B cell (primary cell): ENCODE results near the gene PTPN1. TPM values are rescaled to one million over a fixed set of nuclear protein-coding genes. Genes with fewer than 3 reads are reported as not detected.

Experiments
- ATAC-seq: fragments of 200-7000 bp; cut with Tn5 transposase; one replicate; pipeline ENCODE4 v1.10.0; 2021; ENCODE audit warnings: low read depth, mild to moderate bottlenecking, moderate number of reproducible peaks, moderate library complexity
- CTCF ChIA-PET: fragments of 350-600 bp; sonication (Branson Sonifier 250); formaldehyde crosslinking; loops from one replicate; lab custom pipeline; 2021; ENCODE audit warnings: antibody characterized with exemption, inconsistent platforms; lab: Charles Lee
- POLR2A ChIA-PET: fragments of 350-600 bp; sonication (Branson Sonifier 250); formaldehyde crosslinking; loops from one replicate; lab custom pipeline; 2021; ENCODE audit warnings: antibody characterized with exemption; lab: Charles Lee
- DNase-seq: peaks from one replicate; pipeline ENCODE4 v3.0.0; 2013
- H2AFZ ChIP-seq: 2 replicates; pipeline ENCODE4 v1.6.1; 2012; ENCODE audit warnings: mild to moderate bottlenecking, low read depth, low read length; ENCODE audit not compliant: insufficient read depth, poor library complexity, severe bottlenecking
- H3K27ac ChIP-seq, 2 donors: 1 replicate in 1 of 2; 2 replicates in 1 of 2; pipeline ENCODE4 v1.5.1; 2012 to 2013; ENCODE audit warnings: low read length in 2 of 2, mild to moderate bottlenecking in 2 of 2, moderate library complexity in 1 of 2
- H3K27me3 ChIP-seq, 4 experiments: fragments of 200-600 bp in 1 of 4; sonication (generic) in 1 of 4; replicated peaks in 1 of 4; 1 replicate in 2 of 4; 2 replicates in 2 of 4; pipeline versions ENCODE4 v1.6.1 to v1.7.0; 2013 to 2016; ENCODE audit warnings: low read length in 3 of 4, mild to moderate bottlenecking in 2 of 4, mixed read lengths in 1 of 4, moderate library complexity in 1 of 4; ENCODE audit not compliant: insufficient read depth in 4 of 4, control insufficient read depth in 3 of 4; ENCODE audit errors: control extremely low read depth in 1 of 4
- H3K36me3 ChIP-seq, 2 experiments: replicated peaks in 1 of 2; 1 replicate in 1 of 2; 2 replicates in 1 of 2; pipeline versions ENCODE4 v1.6.1 to v1.7.1; 2013; ENCODE audit warnings: low read length in 1 of 2; ENCODE audit not compliant: insufficient read depth in 2 of 2, control insufficient read depth in 1 of 2; ENCODE audit errors: control extremely low read depth in 1 of 2, extremely low read depth in 1 of 2
- H3K4me1 ChIP-seq, 2 donors: fragments of 200-600 bp in 1 of 2; sonication (generic) in 1 of 2; 1 replicate in 1 of 2; 2 replicates in 1 of 2; pipeline versions ENCODE4 v1.5.1 to v1.6.1; 2013 to 2017; ENCODE audit warnings: low read length in 2 of 2; ENCODE audit not compliant: control insufficient read depth in 2 of 2, insufficient read depth in 2 of 2
- H3K4me2 ChIP-seq: replicated peaks from 2 replicates; pipeline ENCODE3; 2012; ENCODE audit warnings: mild to moderate bottlenecking, low read depth, low read length; ENCODE audit not compliant: poor library complexity, severe bottlenecking
- H3K4me3 ChIP-seq, 5 experiments: fragments of 200-600 bp in 1 of 5; sonication (generic) in 1 of 5; 1 replicate in 3 of 5; 2 replicates in 2 of 5; pipeline versions ENCODE4 v1.5.1 to v1.7.0; 2011 to 2016; ENCODE audit warnings: low read length in 4 of 5, mild to moderate bottlenecking in 4 of 5, low read depth in 2 of 5, control low read depth in 1 of 5, moderate library complexity in 1 of 5; ENCODE audit not compliant: insufficient read depth in 1 of 5; ENCODE audit errors: control extremely low read depth in 1 of 5, extremely low read depth in 1 of 5
- H3K79me2 ChIP-seq: fragments of 200-600 bp; sonication (generic); one replicate; pipeline ENCODE4 v1.6.0; 2016; ENCODE audit warnings: low read length; ENCODE audit not compliant: control insufficient read depth, insufficient read depth
- H3K9ac ChIP-seq: fragments of 200-600 bp; sonication (generic); 2 replicates; pipeline ENCODE4 v1.6.1; 2017; ENCODE audit warnings: mild to moderate bottlenecking, low read length, moderate library complexity
- H3K9me3 ChIP-seq, 3 donors: one replicate each; pipeline versions ENCODE4 v1.6.1 to v1.7.1; 2013; ENCODE audit warnings: low read length in 2 of 3; ENCODE audit not compliant: control insufficient read depth in 2 of 3, insufficient read depth in 1 of 3; ENCODE audit errors: control extremely low read depth in 1 of 3
- H4K20me1 ChIP-seq: 2 replicates; pipeline ENCODE4 v1.6.0; 2012; ENCODE audit warnings: mild to moderate bottlenecking, low read length; ENCODE audit not compliant: insufficient read depth, control insufficient read depth, poor library complexity, severe bottlenecking
- H3K27ac Mint-ChIP-seq: one replicate; pipeline ENCODE4 v1.8.0; 2021; ENCODE audit warnings: mixed read lengths
- H3K27me3 Mint-ChIP-seq: one replicate; pipeline ENCODE4 v1.8.0; 2021; ENCODE audit warnings: mixed read lengths
- H3K4me1 Mint-ChIP-seq: one replicate; pipeline ENCODE4 v1.8.0; 2021; ENCODE audit warnings: mixed read lengths
- H3K4me3 Mint-ChIP-seq: one replicate; pipeline ENCODE4 v1.8.0; 2021; ENCODE audit warnings: mixed read lengths
- H3K9me3 Mint-ChIP-seq: one replicate; pipeline ENCODE4 v1.8.0; 2022; ENCODE audit warnings: mixed read lengths; ENCODE audit not compliant: insufficient read depth
- CTCF ChIP-seq: fragments of 200-600 bp; IDR thresholded peaks from one replicate; pipeline ENCODE4 v1.8.0; 2022; ENCODE audit warnings: antibody characterized with exemption, mild to moderate bottlenecking
- EZH2 ChIP-seq: IDR thresholded peaks from 2 replicates; pipeline ENCODE4 v1.6.1; 2012; ENCODE audit warnings: borderline replicate concordance, low read depth, mild to moderate bottlenecking, moderate library complexity, low read length; ENCODE audit not compliant: insufficient read depth, poor library complexity, severe bottlenecking
- WGBS: methylation state at CpG from one replicate; pipeline ENCODE4 v1.1.5; 2013; ENCODE audit warnings: missing lambda C conversion rate; ENCODE audit not compliant: insufficient coverage; 5-methylcytosine and 5-hydroxymethylcytosine counted together
- intact Hi-C: fragments of 100-400 bp; cut with micrococcal nuclease; formaldehyde crosslinking; loops from one replicate; pipeline ENCODE4 v1.10.0; 2022
- polyA plus RNA-seq: library from polyadenylated mRNA; depleted of rRNA; stranded (reverse); fragments of >200 nt; gene quantifications from 2 replicates; pipeline ENCODE4 v1.2.3, GENCODE V29; 2012
- total RNA-seq, 2 donors: library from RNA; stranded (reverse); fragments of 120-200 nt in 1 of 2; gene quantifications; 1 replicate in 1 of 2; 2 replicates in 1 of 2; pipeline versions ENCODE4 v1.2.3 to v1.2.4, GENCODE V29; 2013 to 2022

The PTPN1 gene
- total and polyA plus RNA-seq, 2 donors (not counting 1 experiment from before 2014, with no cell fraction given), result 77.4 to 134 TPM

- H3K27me3 ChIP-seq, result no peaks in the 10 kb centered on the region
- H3K4me3 ChIP-seq, result peak overlapping the region in 3 of 5 experiments; percentile 7 to 19 (median 8)
- H3K9ac ChIP-seq, result no peak overlapping the region
- ATAC-seq, result peak; percentile 19
- peaks cover 12 to 94% of the 10 kb centered on the region in 2 experiments for H3K36me3 ChIP-seq
- H3K4me1 Mint-ChIP-seq, result peaks cover 41% of the 10 kb centered on the region
- POLR2A ChIA-PET, result interaction anchor here (0.6 to 0.7 kb wide), 2 partner anchors 10 to 395 kb away, joined by 3 read pairs; no protein-coding TSS in a partner anchor
- peaks cover 37% of the 10 kb centered on the region for H3K79me2 ChIP-seq
- no peak overlapping the region for H2AFZ ChIP-seq
- DNase-seq, result no peak
- no peak for TF ChIP-seq CTCF
- TF ChIP-seq EZH2, result no peak
- intact Hi-C loops, result loop anchor here (2.0 to 5.0 kb wide), 2 partner anchors 71 to 165 kb away; partner anchors contain the start of gene PTPN1
- CTCF ChIA-PET, result interaction anchor here (0.7 to 15.6 kb wide), 8 partner anchors 9 to 393 kb away, joined by 3 to 180 read pairs (median 6); partner anchors contain the start of gene PTPN1
- H3K27me3 Mint-ChIP-seq, result no peaks in the 10 kb centered on the region
- peak overlapping the region; percentile 61 for H3K4me2 ChIP-seq
- peak overlapping the region; percentile 88 for H3K27ac Mint-ChIP-seq
- no peaks in the 10 kb centered on the region for H3K9me3 Mint-ChIP-seq
- H4K20me1 ChIP-seq, result peaks cover 43% of the 10 kb centered on the region
- H3K4me1 ChIP-seq, result peaks cover 20 to 35% of the 10 kb centered on the region in 2 donors
- H3K9me3 ChIP-seq, result no peaks in the 10 kb centered on the region
- WGBS, result 56% methylated on average over 4 of the region's 6 CpGs
- peak overlapping the region; percentile 66 to 86 for H3K27ac ChIP-seq
- peak overlapping the region; percentile 44 for H3K4me3 Mint-ChIP-seq
Measured at GRCh38 chr20:50582092-50582491, 71.9 kb downstream of the PTPN1 start.

- no peak overlapping the region for H2AFZ ChIP-seq
- ChIA-PET POLR2A (interaction anchor here (0.6 to 0.7 kb wide), 2 partner anchors 9 to 395 kb away, joined by 3 read pairs; no protein-coding TSS in a partner anchor), CTCF (interaction anchor here (1.2 to 15.6 kb wide), 7 partner anchors 10 to 394 kb away, joined by 3 to 180 read pairs (median 6); partner anchors contain the start of gene PTPN1)
- peaks cover 20 to 35% of the 10 kb centered on the region in 2 donors for H3K4me1 ChIP-seq
- no peak overlapping the region for H3K9ac ChIP-seq
- Mint-ChIP-seq H3K27ac (peak overlapping the region; percentile 88), H3K4me1 (peaks cover 41% of the 10 kb centered on the region), H3K27me3 (no peaks in the 10 kb centered on the region), H3K9me3 (no peaks in the 10 kb centered on the region), H3K4me3 (peak overlapping the region; percentile 44)
- H3K27me3 ChIP-seq, result no peaks in the 10 kb centered on the region
- H3K9me3 ChIP-seq, result no peaks in the 10 kb centered on the region
- peak overlapping the region; percentile 61 for H3K4me2 ChIP-seq
- ATAC-seq (peak; percentile 93), DNase-seq (peak; percentile 76)
- intact Hi-C loops, result loop anchor here (2.0 to 5.0 kb wide), 2 partner anchors 72 to 165 kb away; partner anchors contain the start of gene PTPN1
- WGBS, result 25% methylated on average over 9 of the region's 26 CpGs
- peak overlapping the region; percentile 66 to 86 for H3K27ac ChIP-seq
- peaks cover 44% of the 10 kb centered on the region for H4K20me1 ChIP-seq
- peak overlapping the region in 3 of 5 experiments; percentile 7 to 19 (median 8) for H3K4me3 ChIP-seq
- H3K79me2 ChIP-seq, result peaks cover 34% of the 10 kb centered on the region
- TF ChIP-seq CTCF (no peak), EZH2 (no peak)
- H3K36me3 ChIP-seq, result peaks cover 9 to 94% of the 10 kb centered on the region in 2 experiments
Measured at GRCh38 chr20:50582591-50583234, 72.5 kb downstream of the PTPN1 start.
